Measurements from ENCODE around the gene STMN3.
"Not testable (repeated sequence)": the region's sequence is repeated elsewhere in the genome, so short reads cannot be mapped to it uniquely, and the experiment has no call there.

STMN3 gene

GRCh38 chr20:63643499-63643898, 9.7 kb downstream of the STMN3 start:
- DNase-seq (ENCODE audit: low spot score) = no peak
- H3K4me3 ChIP-seq = no peak overlapping the region
- no peak for TF ChIP-seq CTCF (IDR thresholded peaks at IDR 0.05)
- H3K27ac ChIP-seq = no peak overlapping the region

GRCh38 chr20:63642527-63643247, 10.5 kb downstream of the STMN3 start:
- Histone ChIP-seq H3K4me3 (peak overlapping the region; percentile 69), H3K27ac (peak overlapping the region in 1 of 2 donors; percentile 85)
- no peak for DNase-seq (ENCODE audit: low spot score)
- TF ChIP-seq CTCF (IDR thresholded peaks at IDR 0.05) = no peak

GRCh38 chr20:63641792-63642523, 11.3 kb downstream of the STMN3 start:
- no peak for TF ChIP-seq CTCF (IDR thresholded peaks at IDR 0.05)
- Histone ChIP-seq H3K4me3 (peak overlapping the region; percentile 69), H3K27ac (peak overlapping the region; percentile 41 to 85)

GRCh38 chr20:63641146-63641791, 12.0 kb downstream of the STMN3 start:
- DNase-seq (ENCODE audit: low spot score) = no peak
- Histone ChIP-seq H3K27ac (peak overlapping the region; percentile 41 to 85), H3K4me3 (peak overlapping the region; percentile 69)
- TF ChIP-seq CTCF (IDR thresholded peaks at IDR 0.05) = no peak

More at GRCh38 chr20:63641792-63642523, 11.3 kb downstream of the STMN3 start:
- peak; percentile 88 for DNase-seq (ENCODE audit: low spot score)

- not testable (repeated sequence) for DNase-seq (ENCODE audit: low spot score)
- Histone ChIP-seq H3K27ac (peak overlapping the region in 1 of 2 donors; percentile 28), H3K4me3 (peak overlapping the region; percentile 45)
Measured at GRCh38 chr20:63640686-63641085, 12.5 kb downstream of the STMN3 start.

GRCh38 chr20:63640086-63640485, 13.1 kb downstream of the STMN3 start:
- Histone ChIP-seq H3K27ac (peak overlapping the region in 1 of 2 donors; percentile 69), H3K4me3 (no peak overlapping the region)
- no peak for TF ChIP-seq CTCF (IDR thresholded peaks at IDR 0.05)
- DNase-seq (ENCODE audit: low spot score) = no peak
